OCI-LY7 (cell line): ENCODE data around the gene LATS2. TPM values are rescaled to one million over a fixed set of nuclear protein-coding genes. Genes with fewer than 3 reads are reported as not detected.

ENCODE experiments used
- BruUV-seq: library from RNA; stranded (reverse); fragments of 400-500 nt; replicated peaks from 2 replicates; lab custom pipeline; 2021; lab: Mats Ljungman, UMichigan
- CTCF ChIA-PET: fragments of 300-600 bp; sonication (Branson Sonifier 250); formaldehyde crosslinking; loops from one replicate; lab custom pipeline; 2022; ENCODE audit warnings: antibody characterized with exemption; ENCODE audit not compliant: unreplicated experiment; lab: Charles Lee
- POLR2A ChIA-PET: fragments of 300-600 bp; sonication (Branson Sonifier 250); formaldehyde crosslinking; loops from one replicate; lab custom pipeline; 2022; ENCODE audit warnings: antibody characterized with exemption; lab: Charles Lee
- DNase-seq: peaks from one replicate; pipeline ENCODE4 v3.0.0-alpha.2; 2015; ENCODE audit warnings: low spot score
- H2AFZ ChIP-seq: fragments of 200-600 bp; sonication (generic), shearing (Covaris generic); 2 replicates; pipeline ENCODE4 v1.6.1; 2014; ENCODE audit warnings: mild to moderate bottlenecking, antibody characterized with exemption, low read length, moderate library complexity
- H3K27ac ChIP-seq: fragments of 200-600 bp; sonication (generic); 2 replicates; pipeline ENCODE4 v1.5.1; 2014; ENCODE audit warnings: mixed run types, low read depth, mild to moderate bottlenecking, moderate library complexity, low read length, inconsistent platforms; ENCODE audit not compliant: poor library complexity, severe bottlenecking
- H3K36me3 ChIP-seq: fragments of 200-600 bp; sonication (generic); 2 replicates; pipeline ENCODE4 v1.6.1; 2014; ENCODE audit warnings: mild to moderate bottlenecking, antibody characterized with exemption, low read length, moderate library complexity, mixed read lengths; ENCODE audit not compliant: insufficient read depth
- H3K4me1 ChIP-seq: fragments of 200-600 bp; sonication (generic); 2 replicates; pipeline ENCODE4 v1.5.1; 2014; ENCODE audit warnings: mild to moderate bottlenecking, low read length; ENCODE audit not compliant: insufficient read depth, poor library complexity, severe bottlenecking
- H3K4me2 ChIP-seq: fragments of 200-600 bp; sonication (generic); 2 replicates; pipeline ENCODE4 v1.6.1; 2014; ENCODE audit warnings: mild to moderate bottlenecking, low read length
- H3K4me3 ChIP-seq: fragments of 200-600 bp; sonication (generic); 2 replicates; pipeline ENCODE4 v1.5.1; 2014; ENCODE audit warnings: mild to moderate bottlenecking, low read depth, low read length; ENCODE audit not compliant: poor library complexity, severe bottlenecking
- H3K79me2 ChIP-seq: fragments of 200-600 bp; sonication (generic); 2 replicates; pipeline ENCODE4 v1.6.1; 2016; ENCODE audit warnings: low read depth, mild to moderate bottlenecking, low read length, moderate library complexity, mixed read lengths; ENCODE audit not compliant: insufficient read depth
- H3K9me2 ChIP-seq: fragments of 200-600 bp; sonication (generic); 2 replicates; pipeline ENCODE4 v1.6.1; 2016; ENCODE audit warnings: mild to moderate bottlenecking, low read length, mixed read lengths; ENCODE audit not compliant: insufficient read depth
- H3K9me3 ChIP-seq: fragments of 200-600 bp; sonication (generic); 2 replicates; pipeline ENCODE4 v1.6.1; 2014; ENCODE audit warnings: mild to moderate bottlenecking, mixed run types, low read length, mixed read lengths
- H4K20me1 ChIP-seq: fragments of 200-600 bp; sonication (generic); 2 replicates; pipeline ENCODE4 v1.6.1; 2014; ENCODE audit warnings: mild to moderate bottlenecking, antibody characterized with exemption, low read length, moderate library complexity, mixed read lengths; ENCODE audit not compliant: insufficient read depth
- EZH2phosphoT487 ChIP-seq: fragments of 200-600 bp; sonication (generic); IDR thresholded peaks from 2 replicates; pipeline ENCODE4 v1.6.1; 2018; ENCODE audit warnings: low read depth, borderline replicate concordance, mild to moderate bottlenecking, mixed run types, antibody characterized with exemption, low read length, moderate library complexity, mixed read lengths
- intact Hi-C: fragments of 100-400 bp; cut with micrococcal nuclease; formaldehyde crosslinking; loops from one replicate; pipeline ENCODE4 v1.10.0; 2022; ENCODE audit not compliant: unreplicated experiment
- total RNA-seq, 2 experiments: library from RNA; depleted of rRNA in 1 of 2; stranded (reverse); fragments of >200 nt in 1 of 2; shearing (Covaris generic) in 1 of 2; gene quantifications; 2 replicates each; pipeline ENCODE4 v1.2.3, GENCODE V29; 2014 to 2022
- TF ChIP-seq, protein P1 (sequence below): fragments of 200-600 bp; sonication (generic); conservative IDR thresholded peaks from 2 replicates; pipeline ENCODE4 v1.5.1; 2014; ENCODE audit warnings: mild to moderate bottlenecking, antibody characterized with exemption, low read length, moderate library complexity, mixed read lengths

Gene LATS2
- total RNA-seq, 2 experiments from 2014 or later = 0.19 to 1.3 TPM

DNA sequence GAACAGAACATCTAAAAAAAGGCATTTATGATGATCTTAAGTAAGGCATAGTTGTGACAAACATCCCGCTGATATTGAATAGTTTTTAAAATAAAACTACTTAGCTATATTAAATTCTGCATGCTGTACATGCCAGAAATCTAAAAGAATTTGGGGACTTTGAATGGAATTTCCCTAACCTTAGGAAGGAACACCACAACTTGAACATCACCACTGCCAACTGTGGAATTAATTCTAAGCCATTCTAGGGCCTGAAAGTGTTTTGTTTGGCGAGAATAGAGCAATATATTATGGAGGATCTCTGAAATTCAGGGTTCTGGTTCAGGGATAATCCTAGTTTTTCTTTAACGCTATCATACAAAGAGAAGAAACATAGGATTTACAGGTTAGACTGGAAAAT, 17.8 kb upstream of the LATS2 start:
- Histone ChIP-seq H3K4me2 (no peak overlapping the region), H3K4me3 (no peak overlapping the region), H3K79me2 (no peaks in the 10 kb centered on the region), H3K4me1 (no peaks in the 10 kb centered on the region), H2AFZ (no peak overlapping the region), H3K36me3 (no peaks in the 10 kb centered on the region), H3K9me3 (no peaks in the 10 kb centered on the region), H4K20me1 (no peaks in the 10 kb centered on the region), H3K27ac (no peak overlapping the region), H3K9me2 (no peaks in the 10 kb centered on the region)
- ChIA-PET POLR2A (no interaction called here), CTCF (no interaction called here)
- DNase-seq = no peak
- no TSS peak for BruUV-seq
- TF ChIP-seq EZH2phosphoT487 = no peak
- TF ChIP-seq, protein P1, sequence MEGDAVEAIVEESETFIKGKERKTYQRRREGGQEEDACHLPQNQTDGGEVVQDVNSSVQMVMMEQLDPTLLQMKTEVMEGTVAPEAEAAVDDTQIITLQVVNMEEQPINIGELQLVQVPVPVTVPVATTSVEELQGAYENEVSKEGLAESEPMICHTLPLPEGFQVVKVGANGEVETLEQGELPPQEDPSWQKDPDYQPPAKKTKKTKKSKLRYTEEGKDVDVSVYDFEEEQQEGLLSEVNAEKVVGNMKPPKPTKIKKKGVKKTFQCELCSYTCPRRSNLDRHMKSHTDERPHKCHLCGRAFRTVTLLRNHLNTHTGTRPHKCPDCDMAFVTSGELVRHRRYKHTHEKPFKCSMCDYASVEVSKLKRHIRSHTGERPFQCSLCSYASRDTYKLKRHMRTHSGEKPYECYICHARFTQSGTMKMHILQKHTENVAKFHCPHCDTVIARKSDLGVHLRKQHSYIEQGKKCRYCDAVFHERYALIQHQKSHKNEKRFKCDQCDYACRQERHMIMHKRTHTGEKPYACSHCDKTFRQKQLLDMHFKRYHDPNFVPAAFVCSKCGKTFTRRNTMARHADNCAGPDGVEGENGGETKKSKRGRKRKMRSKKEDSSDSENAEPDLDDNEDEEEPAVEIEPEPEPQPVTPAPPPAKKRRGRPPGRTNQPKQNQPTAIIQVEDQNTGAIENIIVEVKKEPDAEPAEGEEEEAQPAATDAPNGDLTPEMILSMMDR = no peak
- intact Hi-C loops = no loop called here

DNA sequence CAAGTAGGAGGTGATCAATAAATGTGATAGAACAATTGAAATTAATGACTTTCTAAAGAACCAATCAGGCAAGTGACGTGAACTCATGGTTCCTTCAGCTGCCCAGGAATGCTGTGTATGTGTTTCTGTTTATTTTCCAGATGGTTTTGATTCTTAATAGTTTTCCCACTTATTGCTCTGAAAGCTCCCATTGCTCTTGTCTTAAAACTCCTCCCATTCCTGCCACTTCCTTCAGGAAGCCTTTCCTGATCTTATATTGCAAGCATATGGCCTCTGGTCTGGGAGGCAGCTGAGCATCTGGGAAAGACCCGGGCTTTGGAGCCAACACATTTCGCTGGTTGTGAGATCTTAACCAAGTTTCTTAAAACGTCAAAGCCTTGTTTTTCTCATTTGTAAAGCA, 17.1 kb upstream of the LATS2 start:
- no peaks in the 10 kb centered on the region for H3K36me3 ChIP-seq
- ChIA-PET CTCF (no interaction called here), POLR2A (no interaction called here)
- H3K27ac ChIP-seq = no peak overlapping the region
- no peaks in the 10 kb centered on the region for H3K9me2 ChIP-seq
- TF ChIP-seq, protein P1 = no peak
- no peak for TF ChIP-seq EZH2phosphoT487
- DNase-seq = no peak
- H3K79me2 ChIP-seq = no peaks in the 10 kb centered on the region
- no peak overlapping the region for H3K4me2 ChIP-seq
- intact Hi-C loops = no loop called here
- no peaks in the 10 kb centered on the region for H3K4me1 ChIP-seq
- H4K20me1 ChIP-seq = no peaks in the 10 kb centered on the region
- no peaks in the 10 kb centered on the region for H3K9me3 ChIP-seq
- no TSS peak for BruUV-seq
- no peak overlapping the region for H2AFZ ChIP-seq
- H3K4me3 ChIP-seq = no peak overlapping the region

DNA sequence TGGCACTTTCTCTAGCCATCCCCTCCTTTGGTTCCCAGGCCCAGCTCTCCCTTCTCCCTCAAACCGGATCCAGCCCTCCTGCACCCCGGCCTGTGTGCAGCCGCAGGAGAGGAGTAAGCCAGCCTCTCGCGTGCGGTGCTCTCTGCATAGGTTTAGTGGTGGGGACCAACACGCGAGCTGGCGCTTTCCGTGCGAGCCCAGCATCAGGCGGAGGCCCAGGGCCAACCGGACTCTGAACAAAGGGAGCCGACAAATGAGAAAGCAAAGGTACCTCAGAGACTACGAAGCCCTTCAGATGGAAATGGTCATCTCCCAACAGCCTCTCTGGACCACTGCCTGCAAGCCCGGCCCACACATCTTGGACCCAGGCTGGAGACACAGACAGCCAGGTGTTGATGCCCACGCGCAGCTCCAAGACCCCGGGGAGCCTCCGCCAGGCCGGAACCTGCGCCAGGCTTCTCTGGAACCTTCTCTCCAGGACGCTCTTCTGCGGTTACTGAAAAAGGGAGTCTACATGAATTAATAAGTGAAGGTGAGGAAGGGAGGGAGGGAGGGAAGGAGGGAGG, 16.5 kb upstream of the LATS2 start:
- H3K4me3 ChIP-seq = no peak overlapping the region
- BruUV-seq = no TSS peak
- no peaks in the 10 kb centered on the region for H3K4me1 ChIP-seq
- H3K36me3 ChIP-seq = no peaks in the 10 kb centered on the region
- no peaks in the 10 kb centered on the region for H3K9me2 ChIP-seq
- H3K9me3 ChIP-seq = no peaks in the 10 kb centered on the region
- no peak for TF ChIP-seq EZH2phosphoT487
- TF ChIP-seq, protein P1 = no peak
- H3K27ac ChIP-seq = no peak overlapping the region
- H4K20me1 ChIP-seq = no peaks in the 10 kb centered on the region
- no peak for DNase-seq
- intact Hi-C loops = no loop called here
- H3K79me2 ChIP-seq = no peaks in the 10 kb centered on the region
- ChIA-PET POLR2A (no interaction called here), CTCF (no interaction called here)
- H3K4me2 ChIP-seq = no peak overlapping the region
- H2AFZ ChIP-seq = no peak overlapping the region
